GM18511 (cell line): Measurements from ENCODE around the gene DKK1.

ENCODE experiments used
- ATAC-seq: cut with Tn5 transposase; IDR thresholded peaks from one replicate; pipeline ENCODE4 v1.9.1; 2021; ENCODE audit warnings: mild to moderate bottlenecking, moderate library complexity; ENCODE audit not compliant: unreplicated experiment

Gene DKK1, protein sequence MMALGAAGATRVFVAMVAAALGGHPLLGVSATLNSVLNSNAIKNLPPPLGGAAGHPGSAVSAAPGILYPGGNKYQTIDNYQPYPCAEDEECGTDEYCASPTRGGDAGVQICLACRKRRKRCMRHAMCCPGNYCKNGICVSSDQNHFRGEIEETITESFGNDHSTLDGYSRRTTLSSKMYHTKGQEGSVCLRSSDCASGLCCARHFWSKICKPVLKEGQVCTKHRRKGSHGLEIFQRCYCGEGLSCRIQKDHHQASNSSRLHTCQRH

DNA sequence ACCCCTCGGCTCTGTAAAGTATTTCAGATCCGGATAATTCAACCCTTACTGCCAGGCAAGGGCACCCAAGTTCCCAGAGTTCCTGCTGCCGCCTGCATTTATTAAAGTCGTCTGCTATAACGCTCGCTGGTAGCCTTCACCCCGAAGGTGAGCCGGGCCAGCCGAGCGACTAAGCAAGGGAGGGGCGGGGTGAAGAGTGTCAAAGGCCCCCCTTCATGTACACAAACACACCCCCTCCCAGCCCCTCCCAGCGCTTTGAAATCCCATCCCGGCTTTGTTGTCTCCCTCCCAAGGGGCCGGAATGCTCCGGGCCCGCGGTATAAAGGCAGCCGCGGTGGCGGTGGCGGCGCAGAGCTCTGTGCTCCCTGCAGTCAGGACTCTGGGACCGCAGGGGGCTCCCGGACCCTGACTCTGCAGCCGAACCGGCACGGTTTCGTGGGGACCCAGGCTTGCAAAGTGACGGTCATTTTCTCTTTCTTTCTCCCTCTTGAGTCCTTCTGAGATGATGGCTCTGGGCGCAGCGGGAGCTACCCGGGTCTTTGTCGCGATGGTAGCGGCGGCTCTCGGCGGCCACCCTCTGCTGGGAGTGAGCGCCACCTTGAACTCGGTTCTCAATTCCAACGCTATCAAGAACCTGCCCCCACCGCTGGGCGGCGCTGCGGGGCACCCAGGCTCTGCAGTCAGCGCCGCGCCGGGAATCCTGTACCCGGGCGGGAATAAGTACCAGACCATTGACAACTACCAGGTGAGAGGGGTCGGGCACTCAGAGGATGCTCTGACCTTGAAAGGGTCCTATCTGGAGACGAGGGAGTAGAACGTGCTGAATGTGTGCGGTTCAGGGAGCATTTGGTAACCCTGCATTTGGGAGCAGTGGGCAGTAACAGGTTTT is at the start of gene DKK1:
TSS of gene DKK1 (plus strand) at position 349 of the 889 bp plus-strand sequence. CDS start at position 503, 154 bp downstream.
- ATAC-seq: peak; percentile 63

DNA sequence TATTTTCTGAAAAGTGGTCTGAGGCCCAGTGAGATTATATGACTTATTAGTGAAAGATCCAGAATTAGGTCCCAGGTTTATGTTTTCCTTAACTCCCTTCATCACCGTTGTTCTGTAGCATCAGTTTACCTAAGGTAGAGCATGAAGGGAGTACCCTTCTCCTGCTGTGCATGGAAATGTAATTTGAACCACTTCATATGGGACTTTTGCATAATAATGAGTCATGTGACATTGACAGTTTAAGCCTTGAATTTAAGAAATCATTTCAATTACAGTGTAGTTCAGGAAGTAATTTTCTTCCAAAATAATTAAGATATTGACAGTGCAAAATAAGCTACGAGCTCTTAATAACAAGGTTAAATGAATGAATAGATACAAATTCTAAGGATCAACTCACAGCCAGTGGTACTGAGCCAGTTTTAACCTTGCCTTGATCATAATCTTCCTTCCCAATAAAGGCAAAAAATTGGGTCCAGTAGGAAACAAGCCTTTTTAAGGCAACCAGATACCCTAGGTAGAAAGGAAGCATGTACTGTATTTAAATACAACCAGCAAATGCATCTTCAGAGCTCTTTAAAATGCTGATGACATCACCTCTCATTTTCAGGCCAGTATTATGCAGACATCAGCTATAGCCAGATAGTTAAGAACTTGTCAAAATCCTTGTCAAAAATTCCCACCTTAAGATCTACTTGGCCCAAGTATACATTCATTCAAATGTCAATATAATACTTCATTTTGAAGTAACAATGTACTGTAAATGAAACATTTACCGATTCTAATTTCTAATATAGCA is 48.8 kb upstream of the DKK1 start:
- ATAC-seq: no peak

DNA sequence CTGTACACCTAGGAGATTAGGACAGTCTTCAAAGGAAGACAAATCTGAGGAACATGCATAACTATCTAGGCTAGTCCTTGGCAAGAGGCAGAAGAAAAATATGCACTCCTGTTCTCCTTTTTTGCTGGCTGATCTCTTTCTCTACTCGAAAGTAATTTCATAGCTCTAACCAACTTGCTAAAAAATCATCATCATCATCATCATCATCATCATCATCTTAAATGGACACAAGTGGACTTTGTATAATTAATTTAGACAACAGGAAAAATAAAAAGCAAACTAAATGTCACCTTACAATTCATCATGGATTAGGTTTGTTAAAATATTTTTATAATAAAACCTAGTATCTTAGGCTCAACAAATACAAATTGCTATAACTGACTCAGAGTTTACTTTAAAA is 47.2 kb upstream of the DKK1 start:
- ATAC-seq: no peak

DNA sequence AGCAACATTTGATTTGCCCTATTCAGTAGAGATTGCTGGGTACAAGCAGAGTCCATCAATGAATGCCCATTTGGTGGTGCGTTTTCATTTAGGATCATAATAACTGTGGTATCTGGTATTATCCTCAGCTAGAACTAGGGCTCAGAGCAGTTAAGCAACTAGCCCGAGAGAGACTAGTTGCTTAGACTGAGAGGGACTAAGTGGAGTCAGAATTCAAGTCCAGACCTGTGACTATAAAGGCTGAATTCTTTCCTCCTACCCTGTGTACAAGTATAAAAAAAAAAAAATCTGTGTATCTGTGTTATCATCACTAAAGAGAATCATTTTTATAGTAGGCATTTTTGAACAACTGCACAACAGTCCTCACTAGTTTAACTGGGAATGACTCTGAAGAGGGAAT is 45.3 kb upstream of the DKK1 start:
- ATAC-seq: no peak

DNA sequence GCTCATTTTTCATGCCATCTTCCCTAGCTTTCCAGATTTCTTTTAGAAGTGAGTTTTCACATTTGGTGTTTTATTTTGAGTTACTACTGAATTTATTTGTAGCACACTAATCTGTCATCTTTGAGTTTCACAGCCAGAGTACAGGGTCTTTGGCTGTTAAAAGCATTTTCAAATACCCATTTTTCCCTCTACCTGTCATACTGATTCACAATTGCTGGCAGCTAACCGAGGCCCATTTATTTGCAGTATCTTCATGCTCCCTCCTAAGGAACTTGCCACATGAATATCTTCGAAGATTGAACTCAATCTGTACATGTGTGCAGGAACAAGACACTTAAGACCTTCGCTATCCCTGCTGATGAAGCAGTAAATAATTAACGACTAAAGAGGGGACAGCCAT is 44.8 kb upstream of the DKK1 start:
- no peak for ATAC-seq

DNA sequence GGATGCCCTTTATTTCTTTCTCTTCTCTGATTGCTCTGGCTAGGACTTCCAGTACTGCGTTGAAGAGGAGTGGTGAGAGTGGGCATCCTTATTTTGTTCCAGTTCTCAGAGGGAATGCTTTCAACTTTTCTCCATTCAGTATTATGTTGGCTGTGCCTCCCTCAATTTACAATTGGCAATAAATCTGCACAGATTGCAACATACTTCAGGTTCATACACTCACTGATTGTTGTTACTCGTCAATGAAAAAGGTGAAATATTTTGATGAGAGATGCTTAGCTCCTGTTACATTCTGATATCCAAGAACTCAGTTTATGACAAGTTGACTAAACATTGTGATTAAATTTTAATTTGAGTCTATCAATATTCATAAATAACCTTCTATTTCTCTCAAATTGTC is 37.9 kb upstream of the DKK1 start:
- ATAC-seq: no peak

DNA sequence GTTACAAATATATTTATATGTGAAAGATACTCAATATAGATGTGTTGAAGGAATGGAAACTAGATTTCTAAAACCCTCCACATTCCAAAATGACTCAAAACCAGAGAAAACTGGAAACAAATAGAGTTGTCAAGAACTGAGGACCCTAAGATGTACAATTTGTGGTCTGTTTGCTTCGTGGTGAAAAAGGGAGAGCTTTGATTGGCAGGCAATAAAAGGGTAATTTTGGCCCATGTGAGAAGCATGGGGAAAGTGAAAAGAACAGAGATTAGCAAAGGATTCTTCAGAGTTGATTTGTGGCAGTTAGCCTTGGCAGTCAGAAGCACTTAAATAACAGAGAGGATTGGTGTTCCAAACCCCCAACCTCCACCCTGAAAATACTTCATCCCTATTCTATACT is 37.1 kb upstream of the DKK1 start:
- no peak for ATAC-seq

DNA sequence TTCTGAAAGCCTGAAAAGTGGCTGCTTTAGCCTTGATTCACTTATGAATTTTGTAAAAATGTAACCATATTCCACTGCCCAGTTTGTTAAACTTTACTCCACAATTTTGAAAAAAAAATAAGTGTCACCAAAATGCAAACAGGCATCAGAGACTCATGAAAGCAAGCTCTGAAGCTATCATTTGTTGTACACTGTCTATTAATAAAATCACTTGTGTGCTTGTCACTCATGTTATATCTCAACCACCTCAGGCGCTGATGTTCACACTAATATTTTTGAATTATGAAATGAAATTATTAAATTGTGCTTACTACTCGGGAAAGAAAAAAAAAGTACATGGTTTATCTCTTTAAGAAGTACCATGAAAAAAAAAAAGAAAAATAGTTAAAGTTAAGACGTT is 34.5 kb upstream of the DKK1 start:
- ATAC-seq: no peak

DNA sequence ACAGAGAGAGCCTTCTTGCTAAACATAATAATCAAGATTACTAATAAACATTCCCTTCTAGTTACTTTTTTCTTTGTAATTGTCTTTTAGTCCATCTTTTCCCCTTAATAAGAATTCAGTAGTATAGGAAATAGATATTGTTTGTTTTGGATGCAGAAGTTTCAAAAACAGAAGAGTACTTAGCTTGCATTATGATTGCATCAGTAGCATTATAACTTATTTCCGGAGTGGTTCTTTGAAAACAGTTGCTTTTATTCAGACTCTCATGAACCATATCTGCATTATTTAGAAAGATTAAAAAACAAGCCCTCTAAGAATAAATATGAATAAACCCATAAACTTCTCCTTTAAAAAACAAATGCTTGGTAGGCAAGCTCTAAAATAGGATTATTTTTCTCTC is 34.0 kb upstream of the DKK1 start:
- ATAC-seq: no peak

DNA sequence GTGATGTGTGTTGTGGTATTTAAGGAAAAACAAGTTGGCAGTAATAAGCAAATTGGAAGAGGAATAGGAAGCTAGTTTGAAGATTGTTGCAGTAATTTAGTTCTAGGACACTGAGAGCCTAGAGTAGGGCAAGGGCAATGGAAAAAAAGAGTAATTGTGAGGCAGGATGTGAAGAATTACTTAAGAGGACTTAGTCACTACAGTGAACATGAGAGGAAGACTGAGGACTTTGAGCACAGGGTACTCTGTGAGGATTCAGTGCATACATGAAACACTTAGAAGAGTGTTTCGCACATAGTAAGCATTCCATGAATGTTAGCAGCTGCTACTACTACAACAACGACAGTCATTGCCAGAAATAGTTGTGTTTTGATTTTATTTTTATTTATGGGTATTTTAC is 30.9 kb upstream of the DKK1 start:
- ATAC-seq: no peak

DNA sequence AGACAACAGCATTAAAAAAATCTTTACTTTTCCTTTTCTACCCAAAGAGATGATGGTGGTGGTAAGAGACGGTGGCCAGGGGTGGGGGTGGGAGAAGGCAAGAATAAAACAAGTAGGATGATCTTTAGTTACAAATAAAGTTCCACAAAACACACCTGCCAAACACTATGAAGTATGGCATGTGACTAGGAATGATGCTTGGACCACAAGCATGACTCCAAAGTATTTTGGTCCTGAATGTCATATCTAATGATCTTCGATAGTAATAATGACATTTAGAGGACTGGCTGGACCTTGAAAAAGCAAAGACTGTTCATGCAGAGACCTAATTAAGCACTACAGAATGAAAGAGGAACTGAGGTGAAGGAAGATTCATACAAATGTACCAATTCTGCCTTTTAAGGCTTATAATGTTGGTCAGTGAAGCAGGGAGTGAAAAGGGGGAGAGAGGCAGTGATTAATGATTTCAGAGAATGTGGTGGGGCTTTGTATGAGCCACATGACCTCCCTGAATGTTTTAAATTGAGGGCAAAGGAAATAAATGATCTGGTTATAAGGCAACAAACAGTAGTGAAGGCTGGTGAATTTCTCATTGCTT is 29.6 kb upstream of the DKK1 start:
- ATAC-seq: peak; percentile 84

DNA sequence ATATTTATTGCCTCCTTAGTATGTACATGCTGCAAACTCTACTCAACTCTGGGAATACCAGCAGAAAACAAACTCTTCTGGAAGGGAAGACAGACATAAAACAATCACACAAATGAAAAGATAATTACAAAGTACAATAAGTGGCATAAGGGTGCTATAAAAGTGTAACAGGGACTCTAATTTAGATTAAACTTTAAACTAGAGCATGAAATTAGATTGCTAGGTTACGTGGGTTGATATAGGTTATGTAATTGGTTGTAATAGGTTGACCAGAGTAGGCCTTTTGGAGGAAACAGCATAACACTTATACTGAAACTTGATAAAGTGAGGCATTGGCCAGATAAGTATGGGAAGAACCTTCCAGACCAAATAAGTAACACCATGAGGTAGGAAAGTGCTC is 26.2 kb upstream of the DKK1 start:
- ATAC-seq: no peak

DNA sequence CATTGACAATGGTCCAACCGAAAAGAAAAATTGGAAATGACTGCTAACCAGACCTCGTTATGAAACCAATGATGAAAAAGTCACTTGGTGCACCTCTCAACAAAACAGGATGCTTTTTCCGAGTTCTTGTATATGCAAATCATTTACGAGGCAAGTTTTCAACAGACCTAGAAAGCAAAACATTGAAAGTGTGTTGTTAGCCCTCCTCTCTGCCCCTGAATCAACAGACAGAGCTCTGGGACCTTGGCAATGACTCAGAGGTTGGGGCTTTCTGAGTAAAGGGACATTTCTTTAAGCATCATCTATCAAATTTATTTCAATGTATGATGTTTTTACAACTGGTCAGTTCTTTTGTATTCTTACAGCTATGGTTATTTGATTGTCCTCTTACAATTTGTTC is 16.3 kb upstream of the DKK1 start:
- no peak for ATAC-seq

DNA sequence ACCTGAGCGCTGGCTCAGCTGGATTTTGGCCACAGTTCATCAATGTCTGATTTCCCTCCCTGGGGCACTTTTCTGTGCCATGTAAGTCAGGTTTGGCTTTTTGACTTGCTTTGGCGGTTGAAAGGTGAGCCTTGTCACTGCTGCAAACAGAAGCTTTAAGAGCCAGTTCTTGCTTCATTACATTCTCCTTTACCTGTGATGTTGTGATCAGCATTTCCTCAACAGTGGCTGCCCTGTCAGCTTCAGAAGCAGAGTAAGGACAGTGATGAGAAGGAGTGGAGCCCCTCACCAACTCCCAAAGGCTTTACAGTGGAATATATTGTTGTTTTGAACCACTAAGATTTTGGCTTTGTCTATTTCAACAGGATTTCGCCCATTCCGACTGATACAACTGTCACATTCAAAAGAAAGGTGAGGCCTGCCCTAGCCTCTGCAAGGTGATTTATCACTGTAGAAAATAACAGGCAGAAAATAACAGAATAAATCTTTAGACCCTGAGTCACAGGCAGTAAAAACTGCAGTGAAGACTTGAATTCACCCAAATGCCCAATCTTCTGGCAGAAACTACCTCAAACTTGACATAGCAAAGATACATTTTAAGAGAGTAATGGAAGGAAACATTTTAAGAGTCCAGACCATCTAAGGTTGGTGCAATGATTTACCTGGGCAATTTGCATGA is 13.3 kb upstream of the DKK1 start:
- ATAC-seq: no peak

DNA sequence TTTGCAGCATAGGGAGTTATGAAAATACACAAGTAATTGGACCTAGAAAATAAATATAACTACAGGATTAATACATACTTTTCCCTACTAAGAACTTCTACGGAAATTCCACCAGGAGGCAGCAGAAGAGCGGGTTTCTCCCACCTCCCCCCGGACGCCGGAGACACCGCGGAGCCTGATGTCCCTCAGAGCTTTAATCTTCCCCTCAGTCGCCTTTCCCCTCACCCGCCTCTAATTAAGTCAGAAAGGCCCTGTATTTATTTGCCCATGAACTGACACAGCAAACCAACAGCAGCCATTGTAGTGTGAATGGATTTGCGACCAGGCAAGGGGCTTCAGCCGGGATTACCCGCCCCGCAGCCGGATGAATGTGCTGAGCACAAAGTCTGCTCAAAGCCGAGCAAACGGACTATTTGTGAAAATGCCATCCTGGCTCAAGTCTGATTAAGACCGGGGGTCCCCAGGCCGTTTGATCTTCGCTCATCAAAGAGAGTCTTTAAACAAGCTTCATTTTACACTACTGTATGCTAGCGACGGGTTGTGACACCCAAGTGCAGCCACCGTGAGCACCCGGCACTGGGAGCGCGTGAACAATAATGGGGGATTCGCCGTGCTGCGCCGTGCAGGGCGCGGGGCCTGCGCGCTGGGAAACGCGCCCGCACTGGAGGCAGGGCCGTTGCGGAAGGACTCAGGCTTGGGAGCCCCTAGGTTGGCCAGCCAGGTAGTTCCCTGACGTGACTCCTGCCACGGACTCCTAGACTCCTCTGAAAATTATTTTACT is 5.6 kb upstream of the DKK1 start:
- peak; percentile 88 for ATAC-seq

DNA sequence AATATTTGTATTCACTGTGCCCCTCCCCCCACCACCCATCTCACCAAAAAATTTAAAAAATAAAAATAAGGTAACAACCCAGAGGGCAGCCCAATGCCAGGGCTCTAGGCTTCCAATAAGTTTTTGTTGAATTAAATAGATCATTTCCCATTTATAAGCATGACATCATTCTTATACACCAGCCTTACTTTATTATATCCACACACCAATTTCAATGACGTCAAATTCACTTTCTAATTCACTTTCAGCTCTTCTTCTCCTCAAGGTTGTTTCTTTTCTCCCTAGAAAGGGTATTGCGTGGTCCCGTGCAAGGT is 1.2 kb upstream of the DKK1 start:
- ATAC-seq: no peak

DNA sequence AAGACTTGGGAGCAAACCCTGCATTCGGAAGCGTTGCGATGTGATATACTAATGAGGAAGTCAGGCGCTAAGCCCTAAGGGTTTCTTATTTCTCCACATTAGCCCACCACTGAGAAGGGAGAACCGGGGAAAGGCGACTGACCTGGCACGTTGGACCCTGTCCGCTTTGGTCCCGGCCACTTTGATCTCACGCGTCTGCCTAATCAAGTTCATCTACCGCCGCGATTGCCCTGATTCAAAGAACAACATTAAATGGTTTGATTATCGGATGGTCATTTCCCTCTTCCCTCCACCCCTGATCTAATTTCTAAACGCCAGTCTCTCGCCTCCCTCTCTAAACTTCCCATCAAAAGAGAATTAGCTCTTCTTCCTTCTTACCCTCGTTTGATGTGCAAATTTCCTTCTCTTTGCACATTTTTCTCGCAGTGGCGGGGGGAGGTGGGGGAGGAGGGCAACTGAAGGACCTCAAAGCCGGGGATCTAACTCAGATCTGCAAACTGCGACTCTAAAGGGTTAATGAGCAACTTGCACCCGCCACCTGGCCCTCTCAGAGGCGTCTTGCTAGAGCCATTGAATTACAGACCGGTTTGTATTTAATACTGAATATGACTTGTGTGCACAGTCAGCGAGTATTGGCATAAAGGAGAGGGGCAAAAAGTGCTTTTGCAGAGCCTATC is 687 bp upstream of the DKK1 start:
- ATAC-seq: no peak

DNA sequence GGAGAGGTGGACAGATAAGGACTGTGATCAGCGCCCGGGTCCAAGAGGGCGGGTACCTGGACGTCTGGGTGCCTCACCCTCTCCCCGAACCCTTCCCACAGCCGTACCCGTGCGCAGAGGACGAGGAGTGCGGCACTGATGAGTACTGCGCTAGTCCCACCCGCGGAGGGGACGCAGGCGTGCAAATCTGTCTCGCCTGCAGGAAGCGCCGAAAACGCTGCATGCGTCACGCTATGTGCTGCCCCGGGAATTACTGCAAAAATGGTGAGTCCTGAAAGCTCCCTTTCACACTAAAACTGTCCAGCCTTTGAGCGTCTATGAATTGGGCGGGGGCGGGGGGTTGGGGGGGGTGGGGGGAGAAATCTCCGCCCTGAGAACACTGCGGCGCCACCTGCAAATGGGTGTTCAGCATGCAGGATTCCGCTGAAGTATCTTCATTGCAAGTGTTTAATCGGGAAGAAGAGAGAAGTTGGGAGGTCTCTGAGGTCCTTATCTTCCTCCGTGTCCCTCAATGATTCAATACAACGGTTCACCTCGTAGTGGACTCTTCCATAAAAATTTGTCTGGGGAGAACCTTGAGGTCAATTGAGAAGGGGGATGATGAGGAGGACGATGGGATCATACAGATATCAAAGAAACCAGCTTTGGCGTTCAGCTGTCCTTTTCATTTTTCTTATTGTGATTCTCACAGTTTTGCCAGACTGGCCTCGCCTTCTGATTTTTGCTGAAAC is 906 bp downstream of the DKK1 start:
- peak; percentile 10 for ATAC-seq

DNA sequence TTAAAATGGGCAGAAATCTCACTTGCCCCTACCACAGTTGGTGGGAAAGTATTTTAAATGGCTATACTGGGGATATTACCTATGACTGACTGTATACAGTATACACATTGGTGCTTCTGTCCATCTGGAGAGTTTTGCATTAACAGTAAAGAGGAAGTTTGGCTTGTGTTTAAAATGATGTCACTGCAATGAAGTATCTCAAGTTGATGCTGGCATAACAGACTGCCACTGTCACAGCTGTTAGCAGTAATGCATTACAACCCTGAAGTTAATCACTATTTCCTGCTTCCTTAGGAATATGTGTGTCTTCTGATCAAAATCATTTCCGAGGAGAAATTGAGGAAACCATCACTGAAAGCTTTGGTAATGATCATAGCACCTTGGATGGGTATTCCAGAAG is 1.9 kb downstream of the DKK1 start:
- no peak for ATAC-seq
